ENCODE data around the gene UPK3BL2.
"Not testable (repeated sequence)": the region's sequence is repeated elsewhere in the genome, so short reads cannot be mapped to it uniquely, and the experiment has no call there.

The UPK3BL2 gene, protein sequence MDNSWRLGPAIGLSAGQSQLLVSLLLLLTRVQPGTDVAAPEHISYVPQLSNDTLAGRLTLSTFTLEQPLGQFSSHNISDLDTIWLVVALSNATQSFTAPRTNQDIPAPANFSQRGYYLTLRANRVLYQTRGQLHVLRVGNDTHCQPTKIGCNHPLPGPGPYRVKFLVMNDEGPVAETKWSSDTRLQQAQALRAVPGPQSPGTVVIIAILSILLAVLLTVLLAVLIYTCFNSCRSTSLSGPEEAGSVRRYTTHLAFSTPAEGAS

DNA sequence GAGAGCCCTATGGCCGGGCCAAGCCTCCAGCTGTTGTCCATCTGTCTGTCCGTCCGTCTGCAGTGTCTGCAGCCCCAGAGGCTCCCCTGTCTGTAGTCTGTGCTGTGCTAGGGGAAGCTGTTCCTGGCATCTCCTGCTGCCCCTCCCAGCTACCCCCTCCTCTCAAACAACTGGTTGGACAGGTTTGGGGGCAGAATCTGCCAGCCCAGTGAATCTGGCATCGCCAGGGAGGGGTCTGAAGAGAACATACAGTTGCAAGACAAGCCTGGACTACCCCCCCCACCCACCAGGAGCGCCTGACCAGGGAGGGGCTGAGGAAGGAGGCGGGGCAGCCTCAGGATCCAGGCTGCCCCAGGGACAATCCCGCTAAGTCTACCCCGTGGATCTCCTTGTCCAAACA is at the start of gene UPK3BL2:
Gene UPK3BL2, minus strand, starts transcription at position 101 of the 400 bp plus-strand sequence. Its CDS starts 60 bp downstream, at position 41.
- DNase-seq (ENCODE audit: low read depth in 2 of 2): not testable (repeated sequence)

DNA sequence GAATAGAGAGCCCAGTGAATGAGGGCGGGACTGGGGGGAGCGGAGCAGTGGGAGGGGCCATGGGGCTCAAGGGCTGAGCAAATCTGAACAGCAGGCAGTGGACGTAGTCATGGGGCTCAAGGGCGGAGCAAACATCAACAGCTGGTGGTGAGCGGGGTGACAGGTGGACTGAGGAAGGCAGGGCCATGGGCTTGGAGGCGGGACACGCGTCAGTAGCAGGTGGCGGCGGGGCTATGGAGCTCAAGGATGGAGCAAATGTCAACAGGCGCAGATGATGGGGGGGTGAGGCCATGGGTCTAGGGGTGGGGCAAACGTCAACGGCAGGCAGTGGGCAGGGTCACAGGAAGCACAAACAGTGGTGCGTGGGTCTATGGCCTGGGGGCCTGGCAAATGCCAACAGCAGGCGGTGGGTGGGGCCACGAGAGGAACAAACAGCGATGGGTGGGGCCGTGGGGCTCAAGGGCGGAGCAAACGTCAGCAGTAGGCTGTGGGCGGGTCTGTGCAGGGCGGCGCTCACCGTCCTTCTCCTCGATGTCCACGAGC is 49.1 kb upstream of the UPK3BL2 start:
- peak; percentile 9 to 15 for DNase-seq (ENCODE audit: low read depth in 2 of 2)

DNA sequence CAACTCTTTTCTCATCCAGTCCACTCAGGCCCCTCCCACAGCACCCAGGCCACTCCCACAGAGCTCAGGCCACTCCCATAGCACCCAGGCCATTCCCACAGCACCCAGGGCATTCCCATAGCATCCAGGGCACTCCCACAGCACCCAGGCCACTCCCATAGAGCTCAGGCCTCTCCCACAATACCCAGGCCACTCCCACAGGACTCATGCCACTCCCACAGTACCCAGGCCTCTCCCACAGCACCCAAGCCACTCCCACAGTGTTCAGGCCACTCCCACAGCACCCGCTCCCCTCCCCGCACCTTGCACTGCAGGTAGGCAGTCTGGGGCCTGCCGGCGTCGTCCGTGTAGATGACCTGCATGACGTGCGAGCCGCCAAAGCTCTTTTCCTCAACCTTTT is 46.4 kb upstream of the UPK3BL2 start:
- not testable (repeated sequence) for DNase-seq (ENCODE audit: low read depth in 2 of 2)

DNA sequence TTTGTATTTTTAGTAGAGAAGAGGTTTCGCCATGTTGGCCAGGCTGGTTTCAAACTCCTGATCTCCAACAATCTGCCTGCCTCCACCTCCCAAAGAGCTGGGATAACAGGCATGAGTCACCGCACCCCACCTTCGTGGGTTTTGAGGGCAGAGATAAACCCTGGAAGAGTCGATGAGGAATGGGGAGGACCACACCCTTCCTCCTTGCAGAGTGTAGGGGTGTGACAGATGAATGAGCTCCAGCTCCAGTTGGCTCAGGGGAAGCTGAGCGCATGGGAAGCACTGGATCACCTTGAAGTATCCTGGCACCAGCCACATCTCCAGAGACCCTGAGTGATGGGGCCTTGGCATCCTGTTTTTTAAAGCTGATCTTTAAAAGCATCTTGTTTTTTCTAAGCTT is 40.0 kb upstream of the UPK3BL2 start:
- not testable (repeated sequence) for DNase-seq (ENCODE audit: low read depth in 2 of 2)

DNA sequence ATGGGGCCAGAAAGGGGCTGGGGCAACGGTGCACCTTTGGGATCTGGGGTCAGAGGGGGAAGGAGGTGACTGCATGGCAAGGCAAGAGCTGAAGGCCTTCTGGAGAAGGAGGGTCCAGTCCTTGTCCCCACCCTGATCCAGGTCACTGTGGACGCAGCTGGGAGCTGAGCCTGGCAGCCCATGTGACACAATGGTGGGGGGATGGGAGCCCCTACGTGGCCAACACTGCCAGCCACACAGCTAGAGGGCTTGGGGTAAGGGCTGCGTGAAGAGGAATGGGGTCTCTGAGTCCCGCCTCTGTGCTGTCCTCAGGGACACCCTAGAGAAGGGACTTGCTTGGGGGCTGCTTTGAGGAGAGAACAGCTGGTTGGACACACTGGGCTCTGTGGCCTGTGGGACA is 38.2 kb upstream of the UPK3BL2 start:
- DNase-seq (ENCODE audit: low read depth in 2 of 2): not testable (repeated sequence)

DNA sequence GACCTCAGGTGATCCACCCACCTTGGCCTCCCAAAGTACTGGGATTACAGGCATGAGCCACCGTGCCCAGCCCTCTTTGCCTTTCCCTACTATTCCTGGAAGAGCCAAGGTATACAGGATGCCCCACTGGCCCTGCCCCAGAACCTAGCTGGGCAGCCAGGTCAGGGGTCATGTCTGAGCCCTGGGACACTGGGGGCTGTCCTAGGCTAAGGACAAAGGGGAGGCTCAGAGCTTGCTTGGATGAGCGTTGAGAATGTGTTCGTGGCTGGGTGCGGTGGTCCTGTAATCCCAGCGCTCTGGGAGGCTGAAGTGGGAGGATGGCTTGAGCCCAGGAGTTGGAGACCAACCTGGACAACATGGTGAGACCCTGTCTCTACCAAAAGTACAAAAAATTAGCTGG is 35.0 kb upstream of the UPK3BL2 start:
- DNase-seq (ENCODE audit: low read depth in 2 of 2): not testable (repeated sequence)

DNA sequence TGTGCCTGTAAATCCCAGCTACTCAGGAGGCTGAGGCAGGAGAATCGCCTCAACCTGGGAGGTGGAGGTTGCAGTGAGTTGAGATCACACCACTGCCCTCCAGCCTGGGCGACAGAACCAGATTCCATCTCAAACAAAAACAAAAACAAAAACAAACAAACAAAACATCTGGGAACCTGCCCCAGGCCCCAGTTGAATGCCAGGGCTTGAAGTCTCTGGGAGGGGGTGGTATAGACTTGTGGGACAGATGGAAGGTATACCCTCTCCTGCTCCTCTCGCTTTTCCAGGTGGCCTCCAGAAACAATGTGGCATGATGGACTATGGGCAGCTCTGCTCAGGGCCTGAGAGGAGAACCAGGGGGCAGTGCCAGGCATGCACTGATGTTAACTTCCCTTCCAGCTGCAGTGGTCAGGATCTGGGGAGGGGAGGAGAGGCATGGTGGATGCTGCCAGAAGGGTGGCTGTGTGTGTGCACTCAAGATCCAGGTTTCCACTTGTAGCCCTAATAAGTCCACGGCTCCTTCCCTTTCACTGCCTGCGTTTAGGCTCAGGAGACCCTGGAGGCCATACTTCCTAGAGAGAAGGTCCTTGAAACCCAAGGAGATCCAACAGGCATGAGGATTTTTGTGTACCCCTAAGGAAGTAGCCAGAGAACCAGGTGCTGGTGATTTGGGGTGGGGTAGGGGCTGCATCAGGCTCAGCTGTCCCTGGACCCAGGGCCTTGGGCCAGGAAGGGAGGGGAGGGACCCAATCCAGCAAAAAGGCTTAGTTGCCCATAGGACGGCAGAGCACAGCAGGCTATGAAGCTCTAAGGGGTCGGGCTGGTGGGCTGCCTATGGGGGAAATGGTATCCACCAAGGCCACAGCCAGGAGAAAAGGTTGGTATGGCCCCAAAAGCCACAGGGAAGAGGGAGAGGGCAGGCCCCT is 34.1 kb upstream of the UPK3BL2 start:
- DNase-seq (ENCODE audit: low read depth in 2 of 2): not testable (repeated sequence)

DNA sequence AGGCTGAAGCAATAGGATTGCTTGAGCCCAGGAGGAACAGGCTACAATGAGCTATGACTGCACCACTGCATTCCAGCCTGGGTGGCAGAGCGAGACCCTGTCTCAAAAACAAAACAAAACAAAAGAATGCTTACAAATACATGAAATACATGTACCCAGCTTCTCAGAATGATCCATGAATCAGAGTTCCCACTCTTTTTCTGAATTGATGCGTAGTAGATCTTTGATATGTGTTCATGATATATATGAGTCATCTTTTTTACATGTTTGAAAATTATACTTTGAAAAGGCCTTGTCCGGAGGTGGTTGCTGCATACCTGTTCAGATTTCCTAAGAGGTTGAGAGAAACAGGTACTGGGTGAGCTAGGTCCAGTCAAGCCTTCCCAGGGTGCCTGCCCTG is 32.9 kb upstream of the UPK3BL2 start:
- not testable (repeated sequence) for DNase-seq (ENCODE audit: low read depth in 2 of 2)

DNA sequence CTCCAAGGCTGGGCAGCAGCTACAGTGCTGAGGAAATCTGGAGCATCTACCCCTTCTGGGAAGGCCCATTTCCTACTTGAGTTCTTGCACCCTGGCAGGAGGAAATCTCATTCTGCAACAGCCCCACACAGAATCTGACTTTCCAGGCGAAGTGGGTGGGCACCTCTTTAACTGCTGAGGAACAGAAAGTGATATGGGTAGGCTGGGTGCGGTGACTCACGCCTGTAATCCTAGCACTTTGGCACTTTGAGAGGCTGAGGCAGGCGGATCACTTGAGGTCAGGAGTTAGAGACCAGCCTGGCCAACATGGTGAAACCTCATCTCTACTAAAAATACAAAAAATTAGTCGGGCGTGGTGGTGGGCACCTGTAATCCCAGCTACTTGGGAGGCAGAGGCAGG is 31.1 kb upstream of the UPK3BL2 start:
- DNase-seq (ENCODE audit: low read depth in 2 of 2): not testable (repeated sequence)

DNA sequence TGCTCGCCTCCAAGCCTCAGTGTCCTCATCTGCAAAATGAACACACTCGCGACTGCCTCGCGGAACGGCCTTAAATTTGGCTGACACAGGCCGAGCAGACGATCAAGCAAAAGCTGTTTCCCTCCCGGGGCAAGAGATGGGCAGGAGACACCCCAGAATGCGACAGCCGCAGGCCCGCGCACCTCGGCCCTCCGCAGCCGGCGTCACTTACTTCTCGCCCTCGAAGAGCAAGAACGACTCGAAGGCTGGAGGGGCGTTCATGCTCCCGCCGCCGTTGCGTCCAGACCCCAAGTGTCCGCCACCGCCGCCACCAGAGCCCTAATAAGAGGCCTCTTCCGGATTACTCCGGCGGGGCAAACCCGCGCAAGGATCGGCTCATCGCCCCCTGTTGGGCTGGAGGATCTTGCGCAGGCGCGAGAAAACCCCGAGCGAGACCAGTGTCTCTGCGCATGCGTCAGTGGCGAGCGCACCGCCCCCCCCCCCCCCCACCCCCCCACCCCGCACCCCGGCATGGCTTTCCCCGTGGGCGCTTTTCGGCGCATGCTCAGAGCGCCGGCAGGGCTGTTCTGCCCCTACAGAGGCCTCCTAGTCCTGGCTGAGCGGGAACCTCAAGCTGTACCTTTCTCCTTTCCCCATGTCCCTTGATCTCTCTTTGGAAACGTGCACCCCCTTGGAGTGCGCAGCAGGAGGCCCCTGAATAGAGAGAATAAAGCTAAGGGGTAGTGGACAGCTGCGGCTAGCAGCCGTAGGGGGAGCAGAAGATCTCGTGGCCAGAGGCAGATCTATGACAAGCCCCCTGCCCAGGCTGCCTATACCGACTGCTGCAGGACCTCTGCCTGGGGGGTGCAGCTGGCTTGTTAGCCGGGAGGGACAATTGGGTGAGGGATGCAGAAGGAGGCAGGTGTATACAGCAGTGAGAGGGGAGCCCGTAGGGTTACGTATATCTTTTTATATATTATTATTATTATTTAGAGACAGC is 29.1 kb upstream of the UPK3BL2 start, which contains the start of gene POLR2J3:
Gene POLR2J3, minus strand, starts transcription at position 323 of the 979 bp plus-strand sequence. Its CDS starts 62 bp downstream, at position 261.
- DNase-seq (ENCODE audit: low read depth in 2 of 2): peak; percentile 88 to 100

DNA sequence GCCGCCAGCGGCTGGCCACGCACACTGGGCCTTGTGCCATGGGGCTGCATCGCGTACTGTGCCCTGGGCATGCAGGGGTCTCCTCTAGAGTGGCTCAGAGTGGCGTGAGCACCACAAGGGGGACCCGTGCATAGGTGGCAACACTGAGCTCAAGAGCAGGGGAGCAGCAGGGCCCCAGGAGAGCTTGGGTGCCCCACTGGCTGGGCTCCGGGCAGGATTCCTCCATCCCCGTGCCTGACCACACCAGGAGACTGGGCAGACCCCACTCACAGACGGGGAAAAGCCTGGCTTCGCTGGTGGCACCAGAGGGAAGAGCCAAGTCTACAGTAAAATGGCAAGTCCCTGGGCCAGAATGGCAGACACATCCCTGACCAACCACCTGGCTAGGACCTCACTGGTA is 25.1 kb upstream of the UPK3BL2 start:
- DNase-seq (ENCODE audit: low read depth in 2 of 2): not testable (repeated sequence)

DNA sequence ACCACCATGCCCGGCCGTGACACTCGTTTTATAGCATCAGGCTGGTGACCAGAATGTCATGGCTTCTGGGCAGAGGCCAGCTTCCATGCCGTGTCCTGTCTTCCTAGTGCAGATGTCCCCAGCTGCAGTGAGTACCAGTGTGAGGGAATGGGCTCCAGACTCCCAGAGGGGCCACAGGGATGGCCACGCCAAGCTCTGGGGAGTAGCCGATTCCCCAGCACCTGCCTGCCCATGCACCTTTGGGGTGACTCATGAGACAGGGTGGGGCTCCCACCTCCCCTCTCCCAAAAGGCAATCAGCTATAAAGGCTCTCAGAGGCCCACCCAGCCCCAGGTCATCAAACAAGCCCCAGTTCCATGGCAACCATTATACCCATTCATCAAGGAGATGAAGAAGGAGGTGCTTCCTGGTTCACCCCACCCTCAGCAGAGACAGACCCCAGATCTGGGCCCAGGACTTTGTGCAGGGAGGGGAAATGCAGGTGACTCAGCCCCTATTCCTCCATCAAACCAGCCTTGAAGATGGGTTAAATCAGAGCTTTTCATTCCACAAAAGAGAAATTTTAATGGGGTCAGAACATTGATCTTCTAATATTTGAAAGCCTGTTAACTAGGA is 7.4 kb upstream of the UPK3BL2 start, which contains the start of gene SPDYE2:
Gene SPDYE2, plus strand, starts transcription at position 419 of the 615 bp plus-strand sequence. CDS start 2,030 bp downstream, outside the sequence.
- not testable (repeated sequence) for DNase-seq (ENCODE audit: low read depth in 2 of 2)

DNA sequence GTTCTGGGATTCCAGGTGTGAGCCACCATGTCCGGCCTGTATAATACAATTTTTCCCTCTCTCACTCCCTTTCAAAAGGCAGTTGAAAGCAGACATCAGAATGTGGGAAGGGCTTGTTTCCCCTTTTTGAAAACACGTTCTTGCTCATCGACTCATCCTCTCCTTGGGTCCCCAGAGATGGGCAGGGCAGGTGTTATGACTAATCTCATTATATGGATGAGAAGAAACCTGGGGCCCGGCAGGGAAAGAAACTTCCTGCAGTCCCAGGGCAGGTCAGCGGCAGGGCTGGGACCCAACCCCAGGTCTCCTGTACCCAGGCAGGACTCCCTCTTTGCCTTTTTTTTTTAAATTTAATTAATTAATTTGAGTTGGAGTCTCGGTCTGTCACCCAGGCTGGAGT is 2.9 kb upstream of the UPK3BL2 start:
- not testable (repeated sequence) for DNase-seq (ENCODE audit: low read depth in 2 of 2)

DNA sequence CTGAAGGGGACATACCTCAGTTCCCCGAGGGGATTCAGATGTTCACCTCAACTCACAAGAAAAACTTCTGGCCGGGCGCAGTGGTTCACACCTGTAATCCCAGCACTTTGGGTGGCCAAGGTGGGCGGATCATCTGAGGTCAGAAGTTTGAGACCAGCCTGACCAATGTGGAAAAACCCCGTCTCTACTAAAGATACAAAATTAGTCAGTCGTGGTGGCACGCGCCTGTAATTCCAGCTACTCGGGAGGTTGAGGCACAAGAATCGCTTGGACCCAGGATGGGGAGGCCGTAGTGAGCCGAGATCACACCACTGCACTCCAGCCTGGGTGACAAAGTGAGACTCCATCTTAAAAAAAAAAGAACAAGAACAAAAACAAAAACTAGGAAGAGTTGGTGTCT is 1.8 kb upstream of the UPK3BL2 start:
- DNase-seq (ENCODE audit: low read depth in 2 of 2): not testable (repeated sequence)

DNA sequence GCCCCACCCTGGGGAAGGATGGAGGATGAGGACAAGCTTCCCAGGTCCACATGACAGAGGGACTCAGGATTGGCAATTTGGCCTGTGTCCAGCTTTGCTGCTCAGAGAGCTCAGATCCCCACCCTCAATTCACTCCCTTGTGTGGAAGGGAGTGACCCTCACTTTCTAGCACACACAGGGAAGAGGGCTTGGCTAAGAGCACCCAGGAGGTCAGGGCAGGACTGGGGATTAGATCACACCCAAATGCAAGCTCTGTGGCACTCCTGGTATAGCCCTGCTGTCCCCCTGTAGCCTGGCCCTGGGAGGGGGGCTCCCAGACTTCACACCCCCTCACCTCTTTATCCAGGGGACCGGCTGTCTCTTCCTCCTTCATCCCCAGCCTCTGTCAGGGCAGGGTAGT is 876 bp upstream of the UPK3BL2 start:
- not testable (repeated sequence) for DNase-seq (ENCODE audit: low read depth in 2 of 2)

DNA sequence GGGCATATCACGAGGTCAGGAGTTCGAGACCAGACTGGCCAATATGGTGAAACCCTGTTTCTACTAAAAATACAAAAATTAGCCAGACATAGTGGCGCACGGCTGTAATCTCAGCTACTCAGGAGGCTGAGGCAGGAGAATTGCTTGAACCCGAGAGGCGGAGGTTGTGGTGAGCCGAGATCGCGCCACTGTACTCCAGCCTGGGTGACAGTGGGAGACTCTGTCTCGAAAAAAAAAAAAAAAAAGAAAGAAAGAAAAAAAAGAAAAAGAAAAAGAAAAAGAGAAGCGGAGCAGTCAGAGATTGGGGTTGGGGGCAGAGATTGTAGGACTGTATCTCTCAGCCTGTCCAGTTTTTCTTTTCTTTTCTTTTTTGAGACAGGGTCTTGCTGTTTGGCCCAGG is 725 bp downstream of the UPK3BL2 start:
- not testable (repeated sequence) for DNase-seq (ENCODE audit: low read depth in 2 of 2)

DNA sequence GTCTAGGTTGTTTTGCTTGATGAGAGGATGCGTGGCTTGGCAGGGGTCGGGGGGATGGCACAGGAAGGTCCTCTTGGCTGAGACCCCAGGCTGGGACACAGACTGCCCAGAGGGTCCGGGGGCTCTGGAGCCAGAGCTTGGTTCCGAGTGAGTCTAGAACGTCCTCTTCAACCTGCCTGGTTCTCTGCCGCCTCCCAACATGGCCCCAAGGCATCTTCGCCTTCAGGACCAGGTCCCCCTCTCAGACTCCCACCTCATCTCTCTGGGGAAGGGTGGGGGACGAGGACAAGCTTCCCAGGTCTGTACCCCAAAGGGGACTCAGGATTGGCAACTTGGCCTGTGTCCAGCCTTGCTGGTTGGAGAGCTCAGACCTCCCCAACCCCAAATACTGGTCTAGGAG is 1.4 kb downstream of the UPK3BL2 start:
- DNase-seq (ENCODE audit: low read depth in 2 of 2): not testable (repeated sequence)

DNA sequence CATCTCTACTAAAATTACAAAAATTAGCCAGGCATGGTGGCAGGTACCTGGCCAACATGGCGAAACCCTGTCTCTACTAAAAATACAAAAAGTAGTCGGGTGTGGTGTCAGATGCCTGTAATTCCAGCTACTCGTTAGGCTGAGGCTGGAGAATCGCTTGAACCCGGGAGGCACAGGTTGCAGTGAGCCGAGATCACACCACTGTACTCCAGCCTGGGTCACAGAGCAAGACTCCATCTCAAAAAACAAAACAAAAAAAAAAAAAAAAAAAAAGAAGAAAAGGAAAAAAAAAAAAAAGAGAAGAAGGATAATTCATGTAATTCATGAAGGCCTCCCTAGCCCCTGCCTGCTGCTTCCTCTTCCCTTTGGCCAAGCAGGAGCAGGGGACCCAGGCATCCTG is 2.9 kb downstream of the UPK3BL2 start:
- not testable (repeated sequence) for DNase-seq (ENCODE audit: low read depth in 2 of 2)

DNA sequence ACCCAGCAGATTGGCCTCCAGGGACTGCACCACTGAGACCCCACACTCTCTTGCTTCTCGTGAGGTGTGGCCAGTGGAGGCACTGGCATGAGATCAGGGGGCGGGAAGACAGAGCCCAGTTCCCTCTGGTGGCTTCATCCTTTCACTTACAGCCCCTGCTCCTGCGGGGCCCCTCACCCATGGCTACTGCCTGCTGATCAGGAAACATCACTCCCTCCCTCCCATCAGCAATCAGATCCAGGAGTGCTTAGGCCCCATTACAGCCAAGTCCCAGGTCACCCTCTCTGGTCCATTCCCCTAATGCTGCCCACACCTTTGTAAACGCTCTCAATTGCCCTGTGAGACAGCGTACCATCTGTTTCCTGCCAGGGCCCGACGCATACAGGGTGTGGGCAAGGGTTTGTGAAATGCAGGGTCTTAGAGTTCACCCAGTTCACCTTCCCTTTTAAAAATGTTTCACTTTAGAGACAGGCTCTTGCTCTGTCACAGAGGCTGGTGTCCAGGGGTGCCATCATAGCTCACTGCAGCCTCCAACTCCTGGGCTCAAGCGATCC is 8.4 kb downstream of the UPK3BL2 start:
- DNase-seq (ENCODE audit: low read depth in 2 of 2): not testable (repeated sequence)

DNA sequence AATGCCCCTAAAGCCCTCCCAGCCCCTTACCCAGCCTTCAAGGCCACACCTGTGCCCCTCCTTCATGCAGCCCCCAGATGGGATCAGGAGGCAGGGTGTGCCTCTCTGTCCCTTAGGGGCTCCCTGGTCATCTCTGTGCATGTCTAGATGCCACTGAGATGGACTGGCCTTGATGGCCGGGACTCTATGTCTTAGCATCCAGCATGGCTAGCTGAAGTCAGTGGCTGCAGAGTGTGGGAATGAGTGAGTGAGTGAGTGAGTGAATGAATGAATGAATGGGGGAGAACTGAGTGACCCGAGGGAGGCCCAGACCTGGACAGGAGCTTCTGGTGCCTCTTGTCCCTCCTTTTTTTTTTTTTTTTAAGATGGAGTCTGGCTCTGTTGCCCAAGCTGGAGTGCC is 11.4 kb downstream of the UPK3BL2 start:
- not testable (repeated sequence) for DNase-seq (ENCODE audit: low read depth in 2 of 2)
